ENCODE data around the gene CMTM7.

DNA sequence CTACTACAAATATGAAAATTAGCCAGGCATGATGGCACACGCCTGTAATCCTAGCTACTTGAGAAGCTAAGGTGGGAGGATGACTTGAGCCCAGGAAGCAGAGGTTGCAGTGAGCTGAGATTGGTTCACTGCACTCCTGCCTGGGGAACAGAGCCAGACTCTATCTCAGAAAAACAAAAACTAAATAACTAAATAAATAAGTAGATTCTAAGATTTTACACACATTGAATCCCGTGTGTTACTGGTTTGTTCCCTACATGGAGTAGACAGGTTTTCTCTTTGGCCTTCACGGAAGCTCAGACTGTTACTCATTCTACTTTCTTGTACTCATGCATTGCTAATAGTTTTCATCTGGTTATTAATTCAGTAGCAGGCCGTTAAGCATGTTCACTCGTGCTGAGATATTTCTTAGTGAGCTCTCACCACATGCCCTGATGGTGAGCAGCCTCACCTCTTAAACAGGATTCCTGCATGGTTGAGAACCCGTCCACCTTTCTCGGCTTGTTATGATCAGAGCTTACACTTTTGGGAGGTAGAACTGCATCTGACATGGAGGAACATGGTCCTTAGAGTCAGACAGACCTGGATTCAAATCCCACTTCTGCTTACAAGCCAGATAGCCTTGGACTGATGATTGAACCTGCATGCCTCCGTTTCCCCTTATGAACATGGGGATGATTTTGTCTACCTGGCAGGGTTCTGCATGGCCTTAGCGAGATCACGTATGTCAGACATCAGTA lies 49.1 kb downstream of the CMTM7 start:
- TF ChIP-seq ZNF274 (IDR thresholded peaks at IDR 0.05; ENCODE audit: low read depth, low read length) = no peak
- no peak for TF ChIP-seq YY1 (IDR thresholded peaks at IDR 0.05; ENCODE audit: insufficient read depth, insufficient read length)
